BJ (cell line): ENCODE results near the gene UNC119. TPM values are rescaled to one million over a fixed set of nuclear protein-coding genes. Genes with fewer than 3 reads are reported as not detected.

Experiments
- CTCF ChIA-PET: fragments of 350-600 bp; formaldehyde crosslinking; extraction: SDS; loops from one replicate; lab custom pipeline; 2021; ENCODE audit warnings: antibody characterized with exemption, inconsistent platforms; lab: Yijun Ruan, JAX
- POLR2A ChIA-PET: fragments of 300-600 bp; sonication (Branson Sonifier 250); formaldehyde crosslinking; extraction: SDS; loops from one replicate; lab custom pipeline; 2021; ENCODE audit warnings: antibody characterized with exemption; lab: Charles Lee
- DNase-seq: peaks from one replicate; pipeline ENCODE4 v3.0.0-alpha.2; 2011; ENCODE audit warnings: low read depth
- H3K27me3 ChIP-seq: 2 replicates; pipeline ENCODE4 v1.6.0; 2011; ENCODE audit warnings: low read length; ENCODE audit not compliant: control insufficient read depth, insufficient read depth
- H3K36me3 ChIP-seq: 2 replicates; pipeline ENCODE4 v1.5.1; 2011; ENCODE audit warnings: low read length; ENCODE audit not compliant: control insufficient read depth, insufficient read depth
- H3K4me3 ChIP-seq: 2 replicates; pipeline ENCODE4 v1.5.1; 2011; ENCODE audit warnings: low read depth, mild to moderate bottlenecking, control low read depth, low read length
- CTCF ChIP-seq: IDR thresholded peaks from 2 replicates; pipeline ENCODE4 v1.5.1; 2011; ENCODE audit warnings: low read depth, mild to moderate bottlenecking, control low read depth, inconsistent platforms, low read length, moderate library complexity; ENCODE audit not compliant: insufficient read depth
- polyA plus RNA-seq: library from polyadenylated mRNA; depleted of rRNA; stranded (reverse); fragments of >200 nt; gene quantifications from 2 replicates; pipeline ENCODE4 v1.2.3, GENCODE V29; 2011; rRNA removed

The UNC119 gene
- polyA plus RNA-seq, 1 experiment: 150 TPM

- Histone ChIP-seq H3K4me3 (no peak overlapping the region), H3K36me3 (no peaks in the 10 kb centered on the region), H3K27me3 (peaks cover 11% of the 10 kb centered on the region)
- TF ChIP-seq CTCF: no peak
- no peak for DNase-seq
- ChIA-PET POLR2A (no interaction called here), CTCF (interaction anchor here (9.8 kb wide), 1 partner anchor 39 kb away, joined by 155 read pairs; no protein-coding TSS in a partner anchor)
Observed at GRCh38 chr17:28499364-28499664, 53.1 kb downstream of the UNC119 start.

- no peaks in the 10 kb centered on the region for H3K36me3 ChIP-seq
- no peak for TF ChIP-seq CTCF
- no peak for DNase-seq
- H3K27me3 ChIP-seq: peaks cover 11% of the 10 kb centered on the region
- ChIA-PET CTCF (interaction anchor here (1.0 to 9.8 kb wide), 2 partner anchors 39 to 47 kb away, joined by 6 to 155 read pairs; no protein-coding TSS in a partner anchor), POLR2A (interaction anchor here (0.6 kb wide), 1 partner anchor 101 kb away, joined by 16 read pairs; no protein-coding TSS in a partner anchor)
- no peak overlapping the region for H3K4me3 ChIP-seq
Observed at GRCh38 chr17:28498652-28499363, 53.6 kb downstream of the UNC119 start.

- H3K36me3 ChIP-seq: no peaks in the 10 kb centered on the region
- H3K27me3 ChIP-seq: peaks cover 14% of the 10 kb centered on the region
- DNase-seq: no peak
- TF ChIP-seq CTCF: no peak
- ChIA-PET POLR2A (interaction anchor here (0.6 kb wide), 1 partner anchor 102 kb away, joined by 16 read pairs; no protein-coding TSS in a partner anchor), CTCF (interaction anchor here (1.0 to 9.8 kb wide), 2 partner anchors 40 to 48 kb away, joined by 6 to 155 read pairs; no protein-coding TSS in a partner anchor)
- no peak overlapping the region for H3K4me3 ChIP-seq
Observed at GRCh38 chr17:28497931-28498330, 54.5 kb downstream of the UNC119 start.

Other genes starting within 250 kb of the UNC119 start
- 12.5 and 17.5 TPM in 2 replicates for gene TMEM97, start 233.4 kb downstream of the UNC119 start, polyA plus RNA-seq
- 39.1 and 53.2 TPM in 2 replicates for gene IFT20, start 217.2 kb downstream of the UNC119 start, polyA plus RNA-seq
- 80.7 and 166 TPM in 2 replicates for gene TNFAIP1, start 216.9 kb downstream of the UNC119 start, polyA plus RNA-seq
- gene POLDIP2, start 195.1 kb downstream of the UNC119 start, polyA plus RNA-seq: 106 and 141 TPM in 2 replicates
- not detected in 2 replicates for gene SEBOX, start 187.4 kb downstream of the UNC119 start, polyA plus RNA-seq
- 1.9 and 4.2 TPM in 2 replicates for gene VTN, start 182.3 kb downstream of the UNC119 start, polyA plus RNA-seq
- gene SARM1, start 180.9 kb downstream of the UNC119 start, polyA plus RNA-seq: 8.7 and 13.4 TPM in 2 replicates
- gene SLC46A1, start 146.4 kb downstream of the UNC119 start, polyA plus RNA-seq: 5.2 and 5.9 TPM in 2 replicates
- not detected in 2 replicates for gene SLC13A2, start 79.0 kb downstream of the UNC119 start, polyA plus RNA-seq
- gene FOXN1, start 46.3 kb downstream of the UNC119 start, polyA plus RNA-seq: not detected in 2 replicates
- gene PIGS, start 18.9 kb upstream of the UNC119 start, polyA plus RNA-seq: 33.4 and 99.5 TPM in 2 replicates
- 50.0 and 65.4 TPM in 2 replicates for gene ALDOC, start 24.3 kb upstream of the UNC119 start, polyA plus RNA-seq
- 36.1 and 41.3 TPM in 2 replicates for gene SPAG5, start 46.4 kb upstream of the UNC119 start, polyA plus RNA-seq
- gene RSKR, start 61.6 kb upstream of the UNC119 start, polyA plus RNA-seq: 3.7 and 4.8 TPM in 2 replicates
- 142 and 206 TPM in 2 replicates for gene BLTP2, start 92.5 kb upstream of the UNC119 start, polyA plus RNA-seq
- 74.5 and 77.5 TPM in 2 replicates for gene SDF2, start 109.3 kb upstream of the UNC119 start, polyA plus RNA-seq
- 31.7 and 37.1 TPM in 2 replicates for gene SUPT6H, start 109.6 kb upstream of the UNC119 start, polyA plus RNA-seq
- 0.71 and 0.99 TPM in 2 replicates for gene PROCA1, start 159.3 kb upstream of the UNC119 start, polyA plus RNA-seq
- gene RAB34, start 165.2 kb upstream of the UNC119 start, polyA plus RNA-seq: 307 and 473 TPM in 2 replicates
- gene RPL23A, start 167.4 kb upstream of the UNC119 start, polyA plus RNA-seq: 486 and 1,227 TPM in 2 replicates
- 9.4 and 9.8 TPM in 2 replicates for gene TLCD1, start 173.6 kb upstream of the UNC119 start, polyA plus RNA-seq
- gene NEK8, start 176.2 kb upstream of the UNC119 start, polyA plus RNA-seq: 3.8 and 5.3 TPM in 2 replicates
- 26.4 and 55.6 TPM in 2 replicates for gene TRAF4, start 191.4 kb upstream of the UNC119 start, polyA plus RNA-seq